Spleen (tissue), 3 donors: Measurements from ENCODE around the gene VEGFB.

Source experiments
- POLR2A ChIP-seq, 3 donors: fragments of 450-650 bp; IDR thresholded peaks; one replicate each; pipeline ENCODE4 v1.5.1; 2017; ENCODE audit warnings: antibody characterized with exemption in 3 of 3, mild to moderate bottlenecking in 1 of 3
- POLR2AphosphoS5 ChIP-seq, 3 donors: sonication (generic); formaldehyde crosslinking; IDR thresholded peaks; one replicate each; pipeline ENCODE4 v1.5.1; 2017; ENCODE audit warnings: antibody characterized with exemption in 3 of 3

DNA sequence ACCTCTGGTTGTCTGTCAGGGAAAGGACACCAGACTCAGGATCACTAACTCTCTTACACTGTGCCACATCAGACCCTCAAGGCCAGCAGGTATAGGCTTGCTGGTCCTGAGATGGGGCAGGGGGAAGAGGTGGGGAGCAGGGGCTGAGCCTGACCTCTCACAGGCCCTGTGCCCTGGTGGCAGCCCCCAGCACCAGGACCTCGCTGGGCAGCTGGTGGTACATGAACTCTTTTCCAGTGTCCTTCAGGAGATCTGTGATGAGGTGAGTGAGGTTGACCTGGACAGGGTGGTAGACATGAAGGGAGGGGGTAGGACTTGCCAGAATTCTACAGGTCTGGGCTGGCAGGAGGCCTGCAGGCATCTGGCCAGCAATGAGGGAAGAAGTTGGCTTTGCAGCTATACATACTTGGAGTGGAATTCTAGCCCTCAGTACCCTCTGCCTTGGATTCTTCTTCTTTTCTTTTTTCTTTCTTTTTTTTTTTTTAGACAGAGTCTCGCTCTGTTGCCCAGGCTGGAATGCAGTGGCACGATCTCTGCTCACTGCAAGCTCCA lies 6.9 kb upstream of the VEGFB start:
- TF ChIP-seq POLR2A (IDR thresholded peaks at IDR 0.05) = no peak
- no peak for TF ChIP-seq POLR2AphosphoS5 (IDR thresholded peaks at IDR 0.05)
